ENCODE measurements around the gene HCN3.

Gene HCN3

DNA sequence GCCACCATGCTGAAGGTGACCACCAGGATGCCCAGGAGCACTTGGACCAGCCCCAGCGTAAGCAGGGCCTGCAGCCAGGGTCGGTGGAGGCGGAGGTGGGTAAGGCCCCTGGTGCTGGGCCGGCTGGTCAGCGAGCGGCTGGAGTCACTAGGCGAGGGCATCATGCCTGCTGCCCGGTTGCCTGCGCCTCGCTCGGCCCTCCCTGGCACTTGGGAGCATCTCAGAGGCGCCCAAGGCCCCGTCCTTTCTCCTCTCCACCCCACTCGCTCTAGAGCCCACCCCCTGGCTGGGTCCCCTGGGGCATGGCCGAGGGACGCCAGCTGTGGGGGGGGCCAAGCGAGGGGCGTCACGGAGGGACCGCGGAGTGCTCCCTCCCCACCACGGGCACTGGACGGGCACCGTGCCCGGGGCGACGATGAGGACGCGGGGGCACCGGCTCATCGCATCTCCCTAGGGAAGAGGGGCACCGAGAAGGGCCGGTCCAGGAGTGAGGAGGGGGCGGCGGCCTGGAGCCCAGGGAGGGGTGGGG, 22.5 kb upstream of the HCN3 start:
- DNase-seq = peak; percentile 27

DNA sequence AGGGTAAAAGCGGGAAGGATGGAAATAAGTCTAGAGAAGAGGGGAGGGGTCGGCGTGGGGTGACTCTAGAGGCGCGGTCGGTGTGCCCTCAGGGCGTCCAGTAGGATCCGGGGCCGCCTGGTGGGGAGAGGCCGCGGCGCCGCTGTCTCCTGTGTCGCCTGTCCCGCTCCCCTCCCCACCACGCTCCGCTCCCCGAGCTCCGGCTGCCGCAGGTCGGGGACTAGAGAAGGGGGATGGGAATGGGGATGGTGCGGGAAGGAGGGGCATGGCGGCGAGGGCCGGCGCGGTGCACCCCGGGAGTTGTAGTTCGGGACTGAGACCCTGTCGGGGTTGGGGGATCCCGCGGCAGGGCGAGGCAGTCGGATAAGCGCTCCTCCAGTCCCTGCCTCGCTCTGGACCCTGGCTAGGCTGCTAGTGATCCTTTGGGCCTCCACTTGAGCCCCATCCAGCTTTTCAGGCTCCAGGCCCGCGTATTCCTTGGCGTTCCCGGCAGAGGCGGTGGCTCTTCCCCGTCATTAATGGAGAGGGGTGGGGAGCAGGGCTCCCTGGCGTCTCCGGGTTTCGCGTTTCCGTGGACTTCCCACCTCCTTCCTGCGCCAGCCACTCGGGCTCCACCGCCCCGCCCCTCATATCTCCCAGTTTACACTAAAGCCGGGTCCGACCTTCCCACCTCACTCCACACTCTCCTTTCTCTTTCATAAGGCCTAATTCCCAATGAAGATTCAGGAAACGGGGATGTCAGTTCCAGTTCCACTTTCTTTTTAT, 21.8 kb upstream of the HCN3 start, which contains the start of gene ENTREP3:
TSS of gene ENTREP3 (minus strand) at position 241 of the 765 bp plus-strand sequence. CDS start 606 bp downstream, outside the sequence.
- peak; percentile 88 for DNase-seq

DNA sequence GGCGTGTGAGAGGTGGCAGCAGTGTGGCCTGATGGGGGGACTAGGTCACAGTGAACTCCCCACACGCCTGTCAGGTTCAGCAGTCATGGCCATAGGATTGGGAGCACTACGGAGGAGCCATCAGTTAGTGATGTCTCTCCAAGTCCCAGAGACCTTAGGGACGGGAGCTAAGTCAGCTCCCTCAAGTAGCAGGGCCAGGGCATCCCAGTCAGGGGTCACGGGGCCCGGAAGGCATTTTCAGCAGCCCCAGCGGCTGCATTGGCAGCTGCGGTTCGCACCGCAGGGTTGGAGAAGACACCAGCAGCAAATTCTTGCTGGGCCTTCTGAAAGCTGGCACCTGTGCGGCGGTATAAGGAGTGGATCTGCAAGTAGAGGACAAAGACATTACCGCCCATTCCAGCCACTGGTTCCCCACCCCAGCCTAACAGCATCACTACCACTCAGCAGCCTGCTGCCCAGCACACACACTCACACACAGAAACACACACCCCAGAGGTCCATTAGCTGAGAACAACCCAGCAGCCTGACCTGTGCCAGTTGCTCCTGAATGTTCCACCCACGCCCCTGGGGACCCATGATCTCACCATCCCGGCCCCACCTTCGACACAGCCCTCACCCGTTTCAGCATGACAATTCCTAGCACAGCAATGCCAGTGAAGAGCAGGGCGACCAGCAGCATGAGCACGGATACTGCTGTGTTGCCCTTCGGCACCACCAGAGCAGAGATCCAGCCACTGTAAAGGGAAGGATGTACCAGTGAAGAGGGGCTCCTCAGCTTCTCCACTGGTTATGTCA, 21.0 kb upstream of the HCN3 start:
- DNase-seq = no peak

DNA sequence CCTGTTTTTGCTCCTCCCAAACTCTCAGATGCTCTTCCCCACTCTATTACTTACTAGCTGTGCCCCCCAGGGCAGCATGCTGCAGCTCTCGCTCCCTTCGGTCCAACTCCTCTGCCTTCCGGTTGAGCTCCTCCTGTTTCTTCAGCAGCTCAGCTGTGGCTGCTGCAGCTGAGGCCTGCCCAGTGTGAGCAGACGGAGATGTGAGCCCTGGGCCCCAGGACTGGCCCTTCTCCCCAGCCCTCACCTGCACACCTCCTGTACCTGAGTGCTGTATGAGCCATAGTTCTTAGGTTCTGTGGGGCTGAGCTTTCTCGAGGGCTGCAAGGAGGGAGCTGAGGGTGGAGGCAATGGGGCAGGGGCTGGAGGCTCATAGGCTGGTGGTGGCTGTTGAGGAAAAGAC, 17.0 kb upstream of the HCN3 start:
- DNase-seq = no peak

DNA sequence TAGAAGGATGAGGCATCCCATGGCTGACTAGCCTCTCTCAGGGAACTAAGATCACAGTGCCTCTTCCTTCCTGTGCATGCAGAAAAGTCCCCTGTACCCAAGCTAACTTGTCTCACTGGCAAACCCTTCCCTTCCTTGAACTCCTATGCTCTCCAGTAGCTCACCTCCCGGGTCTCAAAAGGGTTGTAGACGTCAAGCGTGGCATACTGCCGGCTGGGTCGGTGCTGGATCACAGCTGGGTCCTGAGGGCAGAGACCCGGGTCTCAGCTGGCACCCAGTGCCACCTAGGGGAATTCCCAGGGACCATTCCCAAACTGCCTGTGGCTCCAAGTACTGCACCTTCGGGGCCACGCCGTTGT, 15.8 kb upstream of the HCN3 start:
- no peak for DNase-seq

DNA sequence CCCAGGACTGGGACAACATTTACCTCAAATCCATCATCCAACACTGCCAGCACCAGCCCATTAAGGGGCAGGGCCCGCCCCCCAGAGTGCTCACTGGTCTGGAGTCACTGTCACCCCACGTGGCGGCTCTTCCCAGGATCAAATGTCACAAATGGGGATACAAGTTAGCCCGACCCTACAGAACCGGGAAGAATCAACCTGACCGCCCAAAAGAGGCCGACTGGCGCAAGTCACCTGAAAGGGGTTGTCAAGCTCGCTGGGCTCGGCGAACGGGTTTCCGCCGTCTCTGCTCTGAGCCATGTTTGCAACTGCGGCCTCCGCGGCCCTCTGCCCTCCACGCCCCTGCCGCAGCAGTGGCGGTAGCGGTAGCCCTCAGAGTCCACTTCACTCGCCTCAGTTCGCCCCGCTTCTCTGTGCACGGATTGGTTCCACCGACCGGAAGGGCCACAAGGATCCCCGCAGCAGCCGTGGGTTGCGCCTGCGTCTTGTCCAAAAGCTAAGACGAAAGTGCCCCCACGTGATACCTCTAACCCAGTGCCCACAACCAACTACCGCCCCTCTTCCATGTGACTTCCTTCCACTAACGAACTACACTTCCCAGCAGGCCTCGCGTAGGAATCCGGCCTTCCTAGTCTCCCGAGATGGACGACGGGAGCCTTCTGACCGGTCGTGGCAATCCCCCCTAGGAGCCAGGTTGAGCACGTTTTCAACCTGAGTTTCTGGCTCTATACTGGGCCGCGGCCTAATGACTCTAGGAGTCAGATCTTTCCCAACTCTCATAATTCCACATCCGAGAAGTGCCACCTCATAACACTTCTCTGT, 15.2 kb upstream of the HCN3 start, which contains the start of gene SCAMP3:
TSS of gene SCAMP3 (minus strand) at position 509 of the 822 bp plus-strand sequence. CDS start at position 300, 209 bp downstream.
- DNase-seq = peak; percentile 96

DNA sequence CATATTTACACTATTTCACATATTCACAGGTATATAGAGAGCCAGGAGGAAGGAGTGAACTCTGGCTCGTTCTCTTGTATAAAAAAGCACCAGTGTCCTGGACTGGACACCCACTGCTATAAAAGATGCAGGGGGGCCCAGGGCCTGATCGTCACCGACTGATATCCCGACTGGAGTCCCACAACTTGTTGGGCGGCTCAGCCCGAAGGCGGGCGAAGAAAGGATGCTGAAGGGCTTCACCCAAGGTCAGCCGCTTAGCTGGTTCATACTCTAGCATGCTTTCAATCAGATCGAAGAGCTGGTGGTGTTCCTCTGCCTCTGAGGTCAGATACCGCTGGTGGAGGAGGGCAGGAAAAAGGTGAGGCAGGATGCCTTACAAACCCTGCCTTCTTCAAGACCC, 14.2 kb upstream of the HCN3 start:
- DNase-seq = no peak

DNA sequence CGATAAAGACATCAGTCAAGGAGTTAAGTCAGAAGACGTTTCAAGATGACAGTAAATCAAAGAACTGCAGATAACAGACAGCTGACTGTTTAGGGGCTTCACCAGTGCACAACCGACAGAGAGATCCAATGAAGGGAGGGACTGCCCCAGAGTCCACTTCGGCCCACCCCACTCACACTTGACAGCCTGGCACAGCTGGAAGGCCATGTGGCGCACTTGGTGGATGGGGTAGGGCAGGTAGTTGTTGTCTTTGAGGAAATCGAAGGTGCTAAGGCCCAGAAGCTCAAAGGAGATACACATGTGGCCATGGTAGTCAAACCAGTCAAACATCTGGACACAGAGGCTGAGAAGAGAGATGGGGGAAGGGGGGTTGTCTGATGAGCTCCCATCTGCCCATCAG, 10.7 kb upstream of the HCN3 start:
- no peak for DNase-seq

DNA sequence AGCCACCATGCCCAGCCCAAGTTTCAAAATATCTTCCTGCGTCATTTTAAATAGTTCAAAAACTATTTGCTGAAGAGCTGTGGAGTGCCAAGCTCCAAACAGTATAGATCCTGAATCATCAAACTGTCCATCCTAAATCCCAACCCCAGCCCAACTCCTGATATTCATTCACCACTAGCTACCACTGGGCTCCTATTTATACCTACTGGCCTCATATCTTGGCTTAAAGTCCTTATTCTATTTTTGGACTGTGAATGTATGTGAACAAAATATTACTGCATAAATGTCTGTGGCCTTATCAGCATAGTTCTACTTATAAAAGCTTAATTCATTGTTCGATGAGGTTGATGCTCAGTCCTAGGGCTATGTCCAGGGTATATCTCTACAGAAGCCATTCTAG, 9.9 kb upstream of the HCN3 start:
- DNase-seq = no peak

DNA sequence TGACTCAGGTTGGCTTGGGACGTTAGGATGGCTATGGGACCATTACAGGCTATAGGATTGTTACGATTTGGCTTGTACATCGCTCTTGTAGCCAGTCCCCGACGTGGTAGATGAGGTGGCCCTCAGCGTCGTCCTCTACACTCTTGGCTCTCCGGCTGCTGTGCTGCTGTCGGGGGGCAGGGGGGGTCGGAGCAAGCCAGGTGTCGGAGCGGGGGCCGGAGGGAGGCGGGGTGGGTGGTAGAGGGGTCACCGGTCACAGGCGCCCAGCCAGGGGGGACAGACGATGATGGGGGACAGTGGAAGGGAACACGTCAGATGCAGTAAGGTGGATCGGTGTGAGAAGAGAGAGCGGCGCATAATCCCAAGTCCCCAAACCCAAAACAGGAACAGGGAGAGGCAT, 8.6 kb upstream of the HCN3 start:
- no peak for DNase-seq

DNA sequence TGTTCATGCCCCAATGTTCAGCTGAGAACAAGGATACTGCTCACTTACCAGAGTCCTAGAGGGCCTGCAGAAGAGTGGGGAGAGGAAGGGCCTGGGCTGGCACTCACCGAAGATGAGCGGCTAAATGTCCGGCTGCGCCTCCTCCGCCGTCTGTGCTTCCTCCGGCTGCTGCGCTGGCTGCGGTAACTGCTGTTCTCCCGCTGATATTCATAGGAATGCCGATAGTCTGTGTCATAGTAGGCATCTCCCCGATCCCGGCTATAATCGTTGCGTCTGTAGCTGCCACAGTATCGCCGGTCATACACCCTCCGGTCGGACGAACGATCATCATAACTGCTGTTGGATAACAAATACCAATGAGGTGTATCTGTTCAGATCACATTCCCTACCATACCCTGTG, 7.9 kb upstream of the HCN3 start:
- no peak for DNase-seq

DNA sequence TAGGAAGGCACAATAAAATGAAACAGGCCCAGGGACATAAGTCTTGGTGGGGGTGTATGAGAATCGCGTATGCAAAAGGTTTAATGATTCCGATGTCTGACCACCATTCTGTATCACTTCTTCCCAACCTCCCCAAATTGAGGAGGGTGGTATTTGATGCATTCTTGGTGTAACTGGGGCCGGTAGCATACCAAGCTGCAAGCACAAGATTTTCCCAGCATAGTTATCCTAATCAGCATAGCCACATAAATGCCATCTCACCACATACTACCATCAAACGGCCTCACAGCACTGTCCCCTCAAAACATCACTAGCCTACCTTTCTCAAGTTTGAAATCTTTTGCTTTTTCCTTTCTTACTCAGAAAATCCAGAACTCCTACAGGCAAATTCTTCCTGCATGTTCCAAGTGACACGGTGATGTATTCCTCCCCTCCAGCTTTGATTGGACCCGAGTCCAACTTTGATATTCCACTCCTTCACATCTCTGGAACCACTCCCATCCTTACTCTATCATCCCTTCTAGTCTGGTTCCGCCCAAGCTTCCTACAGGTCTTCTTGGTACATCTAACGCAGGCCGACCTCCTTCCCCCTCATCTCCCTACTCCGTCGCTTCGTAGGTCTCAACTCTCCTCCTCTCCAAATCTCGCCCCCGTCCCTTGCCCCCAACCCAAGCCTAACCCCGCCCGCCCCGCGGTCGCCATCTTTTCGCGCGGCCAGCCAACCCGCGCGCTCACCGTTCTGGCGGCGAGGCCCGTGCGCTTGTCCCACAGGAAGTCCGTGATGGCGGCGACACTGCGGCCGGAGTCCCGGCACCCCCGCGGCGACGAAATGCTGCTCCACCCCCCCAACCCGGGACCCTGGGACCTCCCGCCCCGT, 4.6 kb upstream of the HCN3 start:
- DNase-seq = peak; percentile 9

DNA sequence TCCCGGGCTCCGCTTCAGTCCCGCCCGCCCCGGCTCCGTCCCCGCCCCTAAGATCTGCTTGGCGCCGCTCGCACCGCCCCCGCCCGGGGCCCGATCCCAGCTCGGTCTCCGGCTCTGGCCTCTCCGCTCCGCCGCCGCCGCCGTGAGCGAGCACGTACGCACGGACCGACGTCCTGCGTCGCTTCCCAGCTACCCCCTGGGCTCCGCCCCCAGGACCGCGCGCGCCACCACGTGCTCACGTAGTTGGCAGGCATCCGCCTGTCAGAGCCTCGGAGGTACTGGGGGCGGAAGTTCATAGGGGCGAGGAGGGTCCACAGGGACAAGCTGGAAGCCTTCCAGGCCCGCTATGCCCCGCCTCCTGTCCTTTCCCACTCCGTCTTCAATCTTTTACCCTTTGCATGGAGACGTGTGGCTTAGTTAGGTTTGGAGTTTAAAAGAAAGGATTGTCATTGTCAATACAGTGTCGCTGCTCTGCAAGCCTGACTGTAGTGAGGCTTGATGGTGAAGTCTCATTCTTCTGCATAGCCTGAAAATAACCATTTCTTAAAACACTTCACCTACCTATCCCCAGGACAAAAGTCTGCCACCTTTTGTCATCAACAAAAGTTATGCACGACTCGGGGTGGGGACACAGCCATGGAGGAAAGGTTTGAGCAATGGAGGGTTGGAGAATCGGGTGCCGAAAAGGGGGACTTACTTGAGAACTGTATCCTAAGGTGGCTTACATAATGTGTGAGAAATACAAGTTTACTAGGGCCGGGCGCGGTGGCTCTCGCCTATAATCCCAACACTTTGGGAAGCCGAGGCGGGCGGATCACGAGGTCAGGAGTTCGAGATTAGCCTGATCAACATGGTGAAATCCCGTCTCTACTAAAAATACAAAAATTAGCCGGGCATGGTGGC, 3.7 kb upstream of the HCN3 start, which contains the start of gene CLK2:
TSS of gene CLK2 (minus strand) at position 162 of the 903 bp plus-strand sequence. CDS start 2,527 bp downstream, outside the sequence.
- peak; percentile 98 for DNase-seq

DNA sequence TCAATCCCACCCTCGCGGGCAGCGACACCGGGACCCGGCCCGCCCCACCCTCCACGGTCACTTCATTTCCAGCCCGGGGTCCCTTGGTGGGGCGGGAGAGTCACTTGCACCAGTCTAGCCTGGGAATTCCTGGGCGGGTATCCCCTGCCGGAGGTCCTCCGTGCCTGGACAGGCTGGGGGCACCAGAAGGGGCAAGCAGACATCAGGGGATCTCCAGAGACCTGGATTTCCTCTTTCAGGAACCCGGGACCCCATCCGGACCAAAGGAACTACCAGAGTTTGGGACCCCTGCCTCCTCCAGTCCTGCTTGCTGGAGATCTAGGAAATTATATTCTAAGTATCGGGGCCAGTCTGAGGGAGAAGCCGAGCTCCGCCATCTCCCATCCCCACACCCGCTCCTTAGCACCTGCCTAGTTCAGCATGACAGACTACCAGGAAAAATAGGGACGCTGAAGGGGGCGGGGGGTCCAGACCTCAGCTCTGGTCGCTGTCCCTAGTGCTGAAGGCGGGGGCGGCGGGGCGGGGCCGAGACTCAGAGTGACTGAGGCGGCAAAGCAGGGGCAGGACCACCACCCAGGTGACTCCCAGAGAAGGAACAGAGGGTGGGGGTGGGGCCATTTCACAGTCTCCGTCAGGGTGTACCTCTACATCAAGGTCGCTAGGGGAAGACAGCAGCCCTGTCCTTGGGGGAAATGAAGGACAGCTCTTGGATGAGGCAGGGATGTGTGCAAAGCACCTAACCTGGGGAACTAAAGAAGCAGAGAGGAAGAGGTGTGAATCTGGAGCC, 832 bp downstream of the HCN3 start:
- DNase-seq = peak; percentile 82

DNA sequence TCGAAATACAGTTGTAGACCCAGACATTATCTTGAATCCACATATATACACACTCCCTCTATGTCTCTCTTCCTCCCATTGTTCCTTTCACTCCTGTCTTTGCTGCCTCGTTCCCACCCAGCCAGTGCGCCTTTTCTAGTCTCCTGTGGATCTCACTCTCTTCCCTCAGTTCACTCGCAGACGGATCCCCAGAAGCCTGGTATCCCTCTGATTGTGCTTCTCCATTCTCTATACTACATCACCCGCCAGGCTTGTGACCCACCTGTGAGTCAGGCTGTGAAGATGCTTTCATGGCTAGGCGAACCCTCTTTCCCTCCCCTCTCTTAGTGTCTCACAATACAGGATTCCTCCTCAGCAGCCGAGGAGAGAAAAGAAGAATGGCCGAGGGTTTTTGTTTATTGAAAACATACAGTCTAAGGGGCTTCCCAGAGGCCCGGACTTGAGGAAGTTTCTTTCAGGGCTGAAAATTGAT, 1.5 kb downstream of the HCN3 start:
- DNase-seq = no peak

DNA sequence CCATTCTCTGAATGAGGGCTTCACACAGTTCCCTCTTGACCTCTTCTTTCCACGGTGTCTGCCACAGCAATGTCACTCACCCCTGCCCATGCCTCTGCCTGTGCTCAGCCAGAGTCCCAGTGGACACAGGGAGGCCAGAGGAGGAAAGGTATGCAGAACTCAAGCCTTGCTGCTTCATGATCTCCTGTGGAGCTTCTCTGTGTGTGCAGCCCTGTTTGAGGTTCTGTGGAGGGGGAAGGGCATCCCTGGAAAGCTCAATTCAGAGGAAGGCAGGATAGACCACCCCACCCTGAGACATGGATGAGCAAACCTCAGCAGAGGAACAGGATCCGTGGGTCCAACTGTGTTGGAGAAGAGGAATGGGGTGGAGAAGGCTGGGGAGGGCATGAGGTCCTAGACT, 2.0 kb downstream of the HCN3 start:
- DNase-seq = no peak

DNA sequence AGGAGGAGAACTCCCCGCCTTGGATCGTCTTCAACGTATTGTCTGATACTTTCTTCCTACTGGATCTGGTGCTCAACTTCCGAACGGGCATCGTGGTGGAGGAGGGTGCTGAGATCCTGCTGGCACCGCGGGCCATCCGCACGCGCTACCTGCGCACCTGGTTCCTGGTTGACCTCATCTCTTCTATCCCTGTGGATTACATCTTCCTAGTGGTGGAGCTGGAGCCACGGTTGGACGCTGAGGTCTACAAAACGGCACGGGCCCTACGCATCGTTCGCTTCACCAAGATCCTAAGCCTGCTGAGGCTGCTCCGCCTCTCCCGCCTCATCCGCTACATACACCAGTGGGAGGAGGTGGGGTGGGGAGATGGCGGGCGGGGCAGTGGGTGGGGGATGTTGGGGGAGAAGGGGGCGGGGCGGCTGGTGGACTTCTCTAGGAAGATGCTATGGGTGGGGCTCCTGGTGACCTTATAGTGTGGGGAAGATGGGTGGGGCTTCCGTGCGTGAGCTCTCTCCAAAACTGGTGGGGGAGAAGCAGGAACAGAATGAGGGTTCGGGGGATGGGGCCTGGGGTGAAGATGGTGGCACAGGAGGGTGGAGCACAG, 5.3 kb downstream of the HCN3 start:
- DNase-seq = no peak

DNA sequence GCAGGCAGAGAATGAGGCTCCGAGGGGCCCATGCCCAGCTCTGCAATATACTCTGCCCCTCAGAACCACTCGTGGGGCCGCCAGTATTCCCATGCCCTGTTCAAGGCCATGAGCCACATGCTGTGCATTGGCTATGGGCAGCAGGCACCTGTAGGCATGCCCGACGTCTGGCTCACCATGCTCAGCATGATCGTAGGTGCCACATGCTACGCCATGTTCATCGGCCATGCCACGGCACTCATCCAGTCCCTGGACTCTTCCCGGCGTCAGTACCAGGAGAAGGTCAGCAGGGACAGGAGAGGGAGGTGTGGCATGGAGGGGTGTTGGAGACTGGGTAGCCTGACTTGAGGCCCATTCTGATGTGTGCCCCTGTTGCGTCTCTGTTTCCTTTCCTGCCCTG, 7.2 kb downstream of the HCN3 start:
- no peak for DNase-seq

DNA sequence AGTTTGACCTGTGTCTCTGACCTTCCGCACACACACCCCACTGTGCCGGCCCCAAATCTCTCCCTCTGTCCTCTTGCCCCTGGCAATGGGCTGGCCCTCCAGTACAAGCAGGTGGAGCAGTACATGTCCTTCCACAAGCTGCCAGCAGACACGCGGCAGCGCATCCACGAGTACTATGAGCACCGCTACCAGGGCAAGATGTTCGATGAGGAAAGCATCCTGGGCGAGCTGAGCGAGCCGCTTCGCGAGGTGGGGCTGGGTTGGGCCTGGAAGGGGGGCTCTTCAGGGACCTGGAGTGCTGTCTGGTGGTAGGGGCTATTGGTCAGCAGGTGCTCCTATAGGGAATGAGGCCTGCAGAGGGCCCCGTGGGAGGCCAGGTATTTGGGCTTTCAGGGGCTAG, 7.8 kb downstream of the HCN3 start:
- no peak for DNase-seq
